Tibial artery (tissue), 4 donors: ENCODE measurements around the gene HPD.
"Not testable (repeated sequence)": the region's sequence is repeated elsewhere in the genome, so short reads cannot be mapped to it uniquely, and the experiment has no call there.

ENCODE experiments used
- DNase-seq, 2 donors: peaks; one replicate each; pipeline ENCODE4 v3.0.0-alpha.2; 2019
- H3K27ac ChIP-seq, 2 donors: fragments of 200-600 bp; sonication (generic) in 1 of 2; 1 replicate in 1 of 2; 2 replicates in 1 of 2; pipeline ENCODE4 v1.5.1; 2018 to 2019; ENCODE audit warnings: mild to moderate bottlenecking in 1 of 2
- H3K27me3 ChIP-seq, 2 donors: fragments of 200-600 bp; sonication (generic) in 1 of 2; one replicate each; pipeline versions ENCODE4 v1.5.1 to v1.6.0; 2016 to 2019
- H3K36me3 ChIP-seq, 3 donors: fragments of 200-600 bp; sonication (generic) in 2 of 3; one replicate each; pipeline ENCODE4 v1.5.1; 2016 to 2019; ENCODE audit warnings: mild to moderate bottlenecking in 2 of 3
- H3K4me1 ChIP-seq, 4 donors: fragments of 200-600 bp; sonication (generic) in 2 of 4; 1 replicate in 3 of 4; 2 replicates in 1 of 4; pipeline ENCODE4 v1.5.1; 2016 to 2019
- H3K4me3 ChIP-seq, 2 donors: fragments of 200-600 bp; sonication (generic) in 1 of 2; 1 replicate in 1 of 2; 2 replicates in 1 of 2; pipeline ENCODE4 v1.5.1; 2018 to 2019; ENCODE audit warnings: mild to moderate bottlenecking in 2 of 2
- H3K9me3 ChIP-seq, 3 donors: fragments of 200-600 bp; sonication (generic) in 1 of 3; one replicate each; pipeline ENCODE4 v1.5.1; 2016 to 2019
- intact Hi-C: fragments of 100-400 bp; cut with DNase I; formaldehyde crosslinking; loops from one replicate; pipeline ENCODE4 v1.15.0; 2023; ENCODE audit warnings: low total_unique reads
- TF ChIP-seq, protein P1 (sequence below), 2 experiments: fragments of 200-600 bp in 1 of 2; fragments of 450-650 bp in 1 of 2; IDR thresholded peaks; one replicate each; pipeline ENCODE4 v1.5.1; 2017 to 2019; ENCODE audit warnings: antibody characterized with exemption in 2 of 2, mild to moderate bottlenecking in 1 of 2, moderate library complexity in 1 of 2

The HPD gene

DNA sequence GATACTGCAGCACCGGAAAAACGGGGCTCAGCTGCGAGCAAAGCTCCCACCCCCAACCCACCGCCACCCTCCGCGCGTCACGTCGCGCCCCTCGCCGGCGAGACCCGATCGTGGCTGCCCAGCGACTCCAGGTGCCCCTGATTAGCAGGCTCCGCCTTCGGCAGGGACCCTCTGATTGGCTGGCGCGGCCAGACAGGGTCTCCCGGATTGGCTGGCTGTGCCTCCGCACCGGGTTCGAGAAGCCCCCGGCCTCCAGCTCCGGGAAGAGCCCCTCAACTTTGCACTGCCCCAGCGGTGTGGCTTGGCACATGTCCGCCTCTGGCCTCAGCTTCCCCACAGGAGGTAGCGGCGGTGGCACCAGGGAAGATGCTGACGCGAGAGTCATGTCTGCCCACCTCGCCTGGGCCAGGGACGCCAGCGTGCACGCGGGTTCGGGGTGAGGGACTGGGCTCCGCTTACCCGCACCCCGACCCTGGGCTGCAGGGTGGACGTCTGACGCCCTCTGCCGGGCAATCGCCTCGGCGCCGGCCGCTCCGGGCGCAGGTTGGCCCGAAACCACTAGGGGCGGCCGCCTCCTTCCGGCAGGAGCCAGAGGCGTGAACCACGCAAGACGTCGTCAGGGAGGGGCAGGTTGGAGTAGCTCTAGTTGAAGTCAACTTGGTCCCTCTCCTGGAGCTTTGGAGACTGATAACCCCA lies 64.7 kb downstream of the HPD start:
- Histone ChIP-seq H3K36me3 (peaks cover 0 to 18% (median 4%) of the 10 kb centered on the region in 3 donors), H3K4me1 (peaks cover 0 to 60% (median 55%) of the 10 kb centered on the region in 4 donors)

DNA sequence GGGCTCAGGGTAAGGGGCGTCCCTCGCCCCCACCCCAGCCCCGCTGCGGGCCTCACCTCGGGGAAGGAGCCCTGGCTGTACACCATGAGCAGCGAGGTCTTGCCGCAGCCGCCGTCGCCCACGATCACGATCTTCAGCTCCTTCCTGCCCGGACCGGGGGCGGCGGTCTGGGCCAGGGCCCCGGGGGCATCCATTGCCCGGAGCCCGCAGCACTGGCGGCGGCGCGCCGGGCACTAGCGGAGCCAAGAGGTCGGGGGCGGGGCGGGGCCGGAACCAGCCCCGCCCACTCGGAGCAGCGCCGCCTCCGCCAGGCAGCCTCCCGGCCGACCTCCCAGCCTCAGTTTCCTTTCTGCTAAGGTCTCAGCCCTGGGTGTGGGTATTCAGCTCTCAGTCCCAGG lies 65.2 kb downstream of the HPD start, which contains the start of gene RHOF:
Gene RHOF, minus strand, starts transcription at position 249 of the 398 bp plus-strand sequence. Its CDS starts 55 bp downstream, at position 194.
- no peak for DNase-seq

More for the DNA sequence above, 64.7 kb downstream of the HPD start:
- peak overlapping the region; percentile 43 to 56 for H3K4me3 ChIP-seq
- H3K27me3 ChIP-seq = no peaks in the 10 kb centered on the region
- TF ChIP-seq, protein P1, sequence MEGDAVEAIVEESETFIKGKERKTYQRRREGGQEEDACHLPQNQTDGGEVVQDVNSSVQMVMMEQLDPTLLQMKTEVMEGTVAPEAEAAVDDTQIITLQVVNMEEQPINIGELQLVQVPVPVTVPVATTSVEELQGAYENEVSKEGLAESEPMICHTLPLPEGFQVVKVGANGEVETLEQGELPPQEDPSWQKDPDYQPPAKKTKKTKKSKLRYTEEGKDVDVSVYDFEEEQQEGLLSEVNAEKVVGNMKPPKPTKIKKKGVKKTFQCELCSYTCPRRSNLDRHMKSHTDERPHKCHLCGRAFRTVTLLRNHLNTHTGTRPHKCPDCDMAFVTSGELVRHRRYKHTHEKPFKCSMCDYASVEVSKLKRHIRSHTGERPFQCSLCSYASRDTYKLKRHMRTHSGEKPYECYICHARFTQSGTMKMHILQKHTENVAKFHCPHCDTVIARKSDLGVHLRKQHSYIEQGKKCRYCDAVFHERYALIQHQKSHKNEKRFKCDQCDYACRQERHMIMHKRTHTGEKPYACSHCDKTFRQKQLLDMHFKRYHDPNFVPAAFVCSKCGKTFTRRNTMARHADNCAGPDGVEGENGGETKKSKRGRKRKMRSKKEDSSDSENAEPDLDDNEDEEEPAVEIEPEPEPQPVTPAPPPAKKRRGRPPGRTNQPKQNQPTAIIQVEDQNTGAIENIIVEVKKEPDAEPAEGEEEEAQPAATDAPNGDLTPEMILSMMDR (IDR thresholded peaks at IDR 0.05) = peak; percentile 100
- intact Hi-C loops = loop anchor here (1.0 to 5.0 kb wide), 3 partner anchors 18 to 97 kb away; partner anchors contain the start of gene PSMD9
- H3K27ac ChIP-seq = peak overlapping the region; percentile 100
- peak; percentile 84 to 93 for DNase-seq
- H3K9me3 ChIP-seq = no peaks in the 10 kb centered on the region

DNA sequence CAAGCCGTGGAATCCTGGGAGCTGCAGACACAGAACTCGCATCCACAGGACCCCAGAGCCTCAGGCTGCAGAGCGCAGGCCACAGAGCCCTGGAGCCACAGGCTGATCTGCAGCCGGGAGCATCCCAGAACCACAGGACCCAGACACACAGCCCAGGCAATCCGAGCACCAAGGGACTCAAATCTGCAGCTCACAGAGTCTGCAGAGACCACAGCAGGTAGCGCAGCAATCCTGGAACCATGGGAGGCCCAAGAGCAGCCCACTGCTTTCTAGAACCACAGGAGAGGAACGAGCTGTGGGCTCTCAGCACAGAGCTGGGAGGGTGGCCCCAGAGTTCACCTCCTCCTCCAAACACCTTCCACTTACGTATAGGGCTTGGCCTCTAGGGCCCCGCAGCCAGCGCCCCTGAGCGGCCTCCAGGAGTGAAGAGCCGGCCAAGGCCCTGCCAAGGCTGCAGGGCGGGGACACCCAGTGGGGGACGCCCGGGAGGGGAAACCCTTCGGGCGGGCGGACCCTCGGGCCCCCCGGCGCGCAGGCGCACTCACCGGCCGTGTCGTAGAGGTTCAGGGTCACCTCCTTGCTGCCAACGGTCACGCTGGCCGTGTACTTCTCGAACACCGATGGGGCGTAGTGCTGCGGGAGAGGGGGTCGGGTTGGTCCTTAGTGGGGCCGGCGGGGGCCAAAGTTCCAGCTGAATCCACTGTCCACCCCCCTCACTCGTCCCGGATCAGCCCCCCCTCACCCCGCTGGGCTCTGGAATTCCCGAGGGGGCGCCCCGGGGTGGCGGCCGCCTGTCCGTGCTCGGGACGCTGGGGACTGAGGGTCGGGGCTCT lies 65.8 kb downstream of the HPD start:
- TF ChIP-seq, protein P1 (IDR thresholded peaks at IDR 0.05) = no peak
- no peak for DNase-seq
- Histone ChIP-seq H3K4me3 (peak overlapping the region; percentile 43 to 56), H3K36me3 (peaks cover 0 to 12% (median 4%) of the 10 kb centered on the region in 3 donors), H3K27me3 (no peaks in the 10 kb centered on the region), H3K4me1 (peaks cover 0 to 49% (median 43%) of the 10 kb centered on the region in 4 donors), H3K9me3 (no peaks in the 10 kb centered on the region), H3K27ac (peak overlapping the region in 1 of 2 donors; percentile 100)
- intact Hi-C loops = loop anchor here (5.0 kb wide), 2 partner anchors 94 to 96 kb away; partner anchors contain the start of gene PSMD9

More for the DNA sequence above, 65.2 kb downstream of the HPD start, which contains the start of gene RHOF:
- intact Hi-C loops = loop anchor here (5.0 kb wide), 2 partner anchors 94 to 96 kb away; partner anchors contain the start of gene PSMD9
- Histone ChIP-seq H3K27me3 (no peaks in the 10 kb centered on the region), H3K36me3 (peaks cover 0 to 18% (median 4%) of the 10 kb centered on the region in 3 donors), H3K4me1 (peaks cover 0 to 55% (median 50%) of the 10 kb centered on the region in 4 donors), H3K27ac (peak within 1 kb of the TSS; percentile 100), H3K9me3 (no peaks in the 10 kb centered on the region), H3K4me3 (peak within 1 kb of the TSS; percentile 43 to 56)
- TF ChIP-seq, protein P1 (IDR thresholded peaks at IDR 0.05) = no peak

DNA sequence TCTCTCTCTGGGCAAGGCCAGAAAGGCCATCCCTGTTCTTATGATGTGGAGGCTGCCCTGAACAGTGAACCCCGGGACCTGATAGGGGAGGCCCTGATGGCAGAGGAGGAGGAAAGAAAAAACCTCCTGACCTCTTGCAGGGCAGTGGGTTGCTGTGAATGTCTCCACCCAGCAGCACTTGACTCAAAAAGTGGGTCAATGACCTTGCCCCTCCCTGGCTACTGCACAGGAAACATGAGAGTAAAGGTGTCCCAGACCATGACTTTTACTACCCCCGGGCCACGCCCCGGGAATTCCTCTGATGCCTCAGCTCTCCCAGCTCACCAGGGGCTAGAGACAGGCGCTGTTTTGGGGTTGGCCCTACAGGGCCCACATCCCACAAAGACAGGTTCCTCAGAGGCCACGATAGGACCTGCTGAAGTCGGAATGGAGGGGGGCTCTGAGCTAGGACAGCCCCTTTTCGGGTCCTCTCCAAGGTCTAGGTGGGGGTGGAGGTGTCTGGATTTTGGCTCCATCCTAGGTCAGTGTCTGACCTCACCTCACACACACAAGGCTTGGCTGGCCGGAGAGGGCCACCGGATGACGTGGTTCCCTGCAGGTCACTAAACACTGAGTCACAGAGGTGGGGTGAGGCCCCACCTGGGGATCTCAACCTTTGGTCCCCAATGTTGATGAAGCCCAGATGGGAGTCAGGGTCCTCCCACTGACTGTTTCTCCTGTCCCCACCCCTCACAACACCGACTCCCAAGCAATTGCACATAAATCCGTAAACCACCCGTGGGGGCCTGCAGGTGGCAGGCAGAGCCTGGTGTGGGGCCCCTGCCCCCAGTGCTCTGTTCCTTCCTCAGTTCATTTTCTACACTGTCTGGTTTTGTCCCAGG lies 66.7 kb downstream of the HPD start:
- DNase-seq = no peak
- Histone ChIP-seq H3K36me3 (peaks cover 0 to 12% (median 4%) of the 10 kb centered on the region in 3 donors), H3K4me1 (peaks cover 0 to 39% (median 37%) of the 10 kb centered on the region in 4 donors), H3K9me3 (no peaks in the 10 kb centered on the region), H3K27ac (no peak overlapping the region), H3K4me3 (no peak overlapping the region), H3K27me3 (no peaks in the 10 kb centered on the region)
- intact Hi-C loops = loop anchor here (5.0 kb wide), 2 partner anchors 95 kb away; partner anchors contain the start of gene PSMD9
- TF ChIP-seq, protein P1 (IDR thresholded peaks at IDR 0.05) = no peak

DNA sequence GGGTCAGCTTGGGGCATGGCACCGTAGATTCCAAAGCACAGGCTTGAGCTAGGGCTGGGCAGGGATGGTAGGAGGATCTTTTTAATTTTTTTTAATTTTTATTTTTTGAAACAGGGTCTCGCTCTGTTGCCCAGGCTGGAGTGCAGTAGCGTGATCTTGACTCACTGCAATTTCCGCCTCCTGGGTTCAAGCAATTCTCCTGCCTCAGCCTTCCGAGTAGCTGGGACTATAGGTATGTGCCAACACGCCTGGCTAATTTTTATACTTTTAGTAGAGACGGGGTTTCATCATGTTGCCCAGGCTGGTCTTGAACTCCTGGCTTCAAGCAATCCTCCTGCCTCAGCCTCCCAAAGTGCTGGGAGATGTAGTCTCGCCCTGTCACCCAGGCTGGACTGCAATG lies 67.9 kb downstream of the HPD start:
- Histone ChIP-seq H3K4me1 (peaks cover 0 to 28% (median 27%) of the 10 kb centered on the region in 4 donors), H3K36me3 (peaks cover 0 to 12% (median 4%) of the 10 kb centered on the region in 3 donors)
- H3K9me3 ChIP-seq, H3K27ac ChIP-seq, H3K4me3 ChIP-seq, H3K27me3 ChIP-seq, DNase-seq: not testable (repeated sequence)
- intact Hi-C loops = loop anchor here (5.0 kb wide), 2 partner anchors 93 to 97 kb away; partner anchors contain the start of gene PSMD9
